Measurements from ENCODE around the gene ATXN2L. TPM values are rescaled to one million over a fixed set of nuclear protein-coding genes. Genes with fewer than 3 reads are reported as not detected.
A peak's percentile ranks its signal among the peaks of the same experiment; 100 is the strongest.

ATXN2L gene
- total RNA-seq, 1 donor from 2014 or later, result 169 TPM

DNA sequence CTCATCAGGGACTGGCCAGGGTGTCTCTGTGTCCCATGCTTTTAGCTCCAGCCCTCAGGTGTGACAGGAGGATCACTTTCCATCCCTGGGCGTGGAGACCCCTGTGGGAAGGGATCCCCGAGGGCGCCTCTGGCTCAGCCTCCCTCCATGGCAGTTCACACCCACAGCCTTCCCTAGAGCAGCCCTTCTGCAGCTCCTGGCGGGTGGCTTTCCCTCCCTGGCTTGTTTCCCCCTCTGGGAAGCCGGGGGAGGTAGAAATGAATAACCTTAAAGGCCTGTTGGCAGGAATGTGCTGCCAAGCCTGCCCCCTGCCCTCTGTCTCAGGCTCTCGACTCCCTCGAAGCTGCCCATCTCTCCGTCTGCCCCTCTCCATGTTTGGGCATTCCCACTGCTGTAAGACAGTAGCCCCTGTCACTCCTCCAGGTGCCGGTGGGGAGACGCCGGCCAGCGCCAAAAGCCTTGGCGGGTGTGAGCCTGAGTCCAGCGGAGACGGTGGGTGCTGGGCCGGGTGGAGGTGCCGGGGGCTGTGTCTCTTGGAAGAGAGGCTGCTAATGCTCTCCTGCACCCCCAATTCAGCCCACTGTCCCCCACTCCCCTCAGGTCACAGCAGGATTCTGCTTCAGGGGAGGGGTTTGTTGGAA is 53.3 kb downstream of the ATXN2L start:
- intact Hi-C loops (cut with DNase I), result no loop called here
- TF ChIP-seq, protein P1, sequence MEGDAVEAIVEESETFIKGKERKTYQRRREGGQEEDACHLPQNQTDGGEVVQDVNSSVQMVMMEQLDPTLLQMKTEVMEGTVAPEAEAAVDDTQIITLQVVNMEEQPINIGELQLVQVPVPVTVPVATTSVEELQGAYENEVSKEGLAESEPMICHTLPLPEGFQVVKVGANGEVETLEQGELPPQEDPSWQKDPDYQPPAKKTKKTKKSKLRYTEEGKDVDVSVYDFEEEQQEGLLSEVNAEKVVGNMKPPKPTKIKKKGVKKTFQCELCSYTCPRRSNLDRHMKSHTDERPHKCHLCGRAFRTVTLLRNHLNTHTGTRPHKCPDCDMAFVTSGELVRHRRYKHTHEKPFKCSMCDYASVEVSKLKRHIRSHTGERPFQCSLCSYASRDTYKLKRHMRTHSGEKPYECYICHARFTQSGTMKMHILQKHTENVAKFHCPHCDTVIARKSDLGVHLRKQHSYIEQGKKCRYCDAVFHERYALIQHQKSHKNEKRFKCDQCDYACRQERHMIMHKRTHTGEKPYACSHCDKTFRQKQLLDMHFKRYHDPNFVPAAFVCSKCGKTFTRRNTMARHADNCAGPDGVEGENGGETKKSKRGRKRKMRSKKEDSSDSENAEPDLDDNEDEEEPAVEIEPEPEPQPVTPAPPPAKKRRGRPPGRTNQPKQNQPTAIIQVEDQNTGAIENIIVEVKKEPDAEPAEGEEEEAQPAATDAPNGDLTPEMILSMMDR (IDR thresholded peaks at IDR 0.05), result no peak
- no peak overlapping the region for H3K4me3 ChIP-seq
- no peak for DNase-seq (ENCODE audit: low spot score in 2 of 2)
- H3K27me3 ChIP-seq, result no peaks in the 10 kb centered on the region
- peaks cover 9 to 31% of the 10 kb centered on the region in 2 donors for H3K36me3 ChIP-seq
- no peak overlapping the region for H3K27ac ChIP-seq
- H3K4me1 ChIP-seq, result peaks cover 9 to 10% of the 10 kb centered on the region in 2 donors
- no peaks in the 10 kb centered on the region for H3K9me3 ChIP-seq

DNA sequence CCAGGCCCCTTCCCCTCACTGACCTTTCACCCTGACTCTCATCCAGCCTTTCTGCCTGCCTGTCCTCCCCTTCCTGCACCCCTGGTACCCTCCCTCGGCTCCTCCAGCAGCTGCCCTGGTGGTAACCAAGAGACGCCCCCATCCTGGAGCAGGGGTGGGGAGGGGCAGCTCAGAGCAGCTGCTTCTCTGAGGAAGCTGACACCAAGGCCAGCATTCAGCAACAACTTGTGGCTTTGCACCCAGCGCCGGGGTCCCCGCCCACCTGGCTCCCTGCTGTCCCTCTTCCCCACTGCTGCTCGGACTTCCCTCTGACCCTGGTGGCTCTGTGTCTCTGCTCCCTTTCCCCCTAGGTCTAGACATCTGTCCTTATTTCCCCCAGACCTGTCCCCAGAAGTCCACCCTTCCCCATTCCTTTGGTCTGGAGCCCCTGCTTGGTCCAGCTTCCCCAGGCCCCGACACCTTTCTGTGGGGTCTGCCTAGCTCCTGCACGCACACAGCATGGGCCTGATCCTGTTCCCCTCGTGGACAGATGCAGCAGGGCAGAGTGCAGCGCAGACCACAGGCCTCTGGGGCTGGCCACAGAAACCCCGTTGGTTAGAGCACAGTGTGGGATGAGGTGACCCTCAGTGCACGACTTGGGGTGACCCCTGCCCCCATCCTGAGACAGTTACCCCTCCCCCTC is 54.3 kb downstream of the ATXN2L start:
- H3K4me1 ChIP-seq, result peaks cover 9 to 10% of the 10 kb centered on the region in 2 donors
- no peak overlapping the region for H3K27ac ChIP-seq
- intact Hi-C loops (cut with DNase I), result no loop called here
- no peaks in the 10 kb centered on the region for H3K27me3 ChIP-seq
- no peaks in the 10 kb centered on the region for H3K9me3 ChIP-seq
- H3K4me3 ChIP-seq, result no peak overlapping the region
- peaks cover under 1 to 21% of the 10 kb centered on the region in 2 donors for H3K36me3 ChIP-seq
- TF ChIP-seq, protein P1 (IDR thresholded peaks at IDR 0.05), result no peak
- DNase-seq (ENCODE audit: low spot score in 2 of 2), result no peak

DNA sequence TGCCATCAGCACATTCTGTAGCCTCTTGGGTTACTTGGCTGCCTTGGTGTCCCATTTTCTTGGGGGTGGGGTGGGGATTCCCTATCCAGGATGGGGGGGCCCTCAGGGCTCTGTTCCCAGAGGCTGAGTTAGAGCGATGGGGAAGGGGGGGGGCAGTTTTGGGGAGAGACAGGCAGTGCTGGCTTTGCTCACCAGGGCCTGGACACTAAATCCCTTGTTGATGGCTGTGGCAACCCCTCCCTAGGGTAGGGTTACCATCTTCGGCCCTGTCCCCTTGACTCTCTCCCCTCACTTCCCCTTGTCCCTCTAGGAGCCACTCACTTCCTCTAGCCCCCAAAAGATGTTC is 54.8 kb downstream of the ATXN2L start:
- Histone ChIP-seq H3K27ac (no peak overlapping the region), H3K4me3 (no peak overlapping the region), H3K27me3 (no peaks in the 10 kb centered on the region), H3K36me3 (peaks cover 0 to 16% of the 10 kb centered on the region in 2 donors), H3K9me3 (no peaks in the 10 kb centered on the region), H3K4me1 (peaks cover 9 to 10% of the 10 kb centered on the region in 2 donors)
- intact Hi-C loops (cut with DNase I), result no loop called here
- TF ChIP-seq, protein P1 (IDR thresholded peaks at IDR 0.05), result no peak
- no peak for DNase-seq (ENCODE audit: low spot score in 2 of 2)

DNA sequence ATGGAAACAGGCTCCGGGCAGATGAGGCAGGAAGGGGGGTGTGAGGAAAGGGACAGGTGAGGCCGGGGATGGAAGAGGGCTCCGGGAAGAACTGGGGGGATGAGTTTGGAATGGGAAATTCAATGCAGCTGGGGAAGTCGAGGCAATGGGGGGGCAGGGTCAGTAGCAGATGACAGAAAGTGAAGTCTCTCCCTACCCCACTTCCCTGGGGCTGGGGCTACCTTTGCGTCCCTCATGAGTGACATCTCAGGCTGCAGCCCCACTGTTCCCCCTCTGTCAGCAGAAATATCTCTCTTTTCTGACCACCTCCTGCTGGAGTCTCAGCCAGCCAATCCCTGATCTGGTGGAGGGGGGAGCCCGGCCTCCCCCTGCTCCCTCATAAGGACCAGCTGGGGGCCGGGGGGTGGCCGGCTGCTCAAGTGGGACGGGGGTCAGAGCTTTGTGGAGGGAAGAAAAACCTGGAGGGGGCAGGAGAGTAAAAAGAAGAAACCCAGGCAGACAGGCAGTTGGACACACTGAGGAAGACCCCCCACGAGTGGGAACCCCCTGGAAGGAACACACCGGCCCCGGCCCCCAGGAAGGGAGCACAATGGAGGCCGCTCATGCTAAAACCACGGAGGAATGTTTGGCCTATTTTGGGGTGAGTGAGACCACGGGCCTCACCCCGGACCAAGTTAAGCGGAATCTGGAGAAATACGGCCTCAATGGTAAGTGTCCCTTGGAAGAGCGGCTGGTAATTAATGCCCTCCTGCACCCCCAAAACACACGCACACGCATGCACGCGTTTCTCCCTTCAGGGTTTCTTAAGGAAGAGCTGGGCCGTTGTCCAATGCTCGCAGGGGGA is 55.5 kb downstream of the ATXN2L start, which contains the start of gene ATP2A1:
TSS of gene ATP2A1 (plus strand) at position 406 of the 844 bp plus-strand sequence. CDS start at position 590, 184 bp downstream.
- H3K4me1 ChIP-seq, result peaks cover 9 to 10% of the 10 kb centered on the region in 2 donors
- intact Hi-C loops (cut with DNase I), result loop anchor here (2.0 kb wide), 1 partner anchor 46 kb away; the partner anchor contains the start of gene RABEP2
- H3K36me3 ChIP-seq, result peaks cover 0 to 9% of the 10 kb centered on the region in 2 donors
- H3K9me3 ChIP-seq, result no peaks in the 10 kb centered on the region
- peak within 1 kb of the TSS; percentile 51 to 79 for H3K4me3 ChIP-seq
- no peaks in the 10 kb centered on the region for H3K27me3 ChIP-seq
- DNase-seq (ENCODE audit: low spot score in 2 of 2), result no peak
- no peak within 1 kb of the TSS for H3K27ac ChIP-seq
- TF ChIP-seq, protein P1 (IDR thresholded peaks at IDR 0.05), result no peak

DNA sequence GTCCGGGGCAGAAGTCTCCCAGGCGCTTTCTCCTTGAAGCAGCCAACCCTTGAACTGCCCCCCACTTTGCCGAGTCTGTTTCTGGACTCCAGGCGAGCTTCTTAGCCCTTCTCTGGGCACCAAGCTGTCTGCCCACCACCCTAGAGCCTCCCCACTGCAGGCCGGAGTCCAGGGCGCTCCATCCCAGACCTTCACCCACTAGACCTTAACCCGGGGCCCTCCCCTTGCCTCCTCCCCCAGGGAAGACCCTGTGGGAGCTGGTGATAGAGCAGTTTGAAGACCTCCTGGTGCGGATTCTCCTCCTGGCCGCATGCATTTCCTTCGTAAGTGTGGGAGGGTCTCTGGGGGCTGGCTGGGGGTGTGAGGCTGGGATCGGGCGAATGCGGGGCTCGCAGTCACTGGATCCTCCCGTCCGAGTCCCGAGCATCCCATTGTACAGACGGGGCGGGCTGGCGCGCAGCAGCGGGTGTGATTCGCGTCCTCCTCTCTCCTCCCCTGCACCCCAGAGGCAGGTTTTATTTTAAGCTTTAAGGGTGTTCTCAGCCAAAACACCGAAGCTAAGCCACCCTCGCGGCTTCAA is 56.6 kb downstream of the ATXN2L start:
- Histone ChIP-seq H3K9me3 (no peaks in the 10 kb centered on the region), H3K4me1 (peaks cover 9 to 10% of the 10 kb centered on the region in 2 donors), H3K27me3 (no peaks in the 10 kb centered on the region), H3K36me3 (peaks cover 0 to under 1% of the 10 kb centered on the region in 2 donors), H3K4me3 (peak overlapping the region; percentile 51 to 79), H3K27ac (no peak overlapping the region)
- TF ChIP-seq, protein P1 (IDR thresholded peaks at IDR 0.05), result no peak
- no peak for DNase-seq (ENCODE audit: low spot score in 2 of 2)
- intact Hi-C loops (cut with DNase I), result loop anchor here (1.0 to 2.0 kb wide), 2 partner anchors 45 to 71 kb away; partner anchors contain the start of genes NFATC2IP and RABEP2
